Measurements from ENCODE around the gene XXYLT1.
A peak's percentile ranks its signal among the peaks of the same experiment; 100 is the strongest.
"Not testable (repeated sequence)": the region's sequence is repeated elsewhere in the genome, so short reads cannot be mapped to it uniquely, and the experiment has no call there.

The XXYLT1 gene

GRCh38 chr3:195059471-195060216 lies 211.3 kb downstream of the XXYLT1 start:
- DNase-seq = no peak

GRCh38 chr3:195059006-195059350 lies 212.0 kb downstream of the XXYLT1 start:
- no peak for DNase-seq

GRCh38 chr3:195058336-195059005 lies 212.5 kb downstream of the XXYLT1 start:
- DNase-seq = no peak

GRCh38 chr3:195057716-195058115 lies 213.2 kb downstream of the XXYLT1 start:
- no peak for DNase-seq

- DNase-seq = no peak
Observed at GRCh38 chr3:195056506-195056905, 214.5 kb downstream of the XXYLT1 start.

GRCh38 chr3:195054311-195054710 lies 216.6 kb downstream of the XXYLT1 start:
- no peak for DNase-seq

- no peak for DNase-seq
Observed at GRCh38 chr3:195052939-195053338, 218.0 kb downstream of the XXYLT1 start.

- not testable (repeated sequence) for DNase-seq
Observed at GRCh38 chr3:195050296-195050695, 220.7 kb downstream of the XXYLT1 start.

GRCh38 chr3:195048059-195048905 lies 222.7 kb downstream of the XXYLT1 start:
- DNase-seq = no peak

- no peak for DNase-seq
Observed at GRCh38 chr3:195047536-195047935, 223.4 kb downstream of the XXYLT1 start.

GRCh38 chr3:195046441-195046840 lies 224.5 kb downstream of the XXYLT1 start:
- no peak for DNase-seq

- DNase-seq = no peak
Observed at GRCh38 chr3:195045481-195046210, 225.3 kb downstream of the XXYLT1 start.

- DNase-seq = no peak
Observed at GRCh38 chr3:195044411-195044810, 226.5 kb downstream of the XXYLT1 start.

GRCh38 chr3:195043607-195044339 lies 227.2 kb downstream of the XXYLT1 start:
- no peak for DNase-seq

- DNase-seq = no peak
Observed at GRCh38 chr3:195042743-195043606, 228.0 kb downstream of the XXYLT1 start.

GRCh38 chr3:195041871-195042742 lies 228.9 kb downstream of the XXYLT1 start:
- no peak for DNase-seq

GRCh38 chr3:195040773-195041520 lies 230.0 kb downstream of the XXYLT1 start:
- no peak for DNase-seq

- peak; percentile 8 for DNase-seq
Observed at GRCh38 chr3:195040094-195040493, 230.9 kb downstream of the XXYLT1 start.

- no peak for DNase-seq
Observed at GRCh38 chr3:195039180-195039843, 231.6 kb downstream of the XXYLT1 start.
